Nephron (organoid): ENCODE data around the gene TMEM94.
A peak's percentile ranks its signal among the peaks of the same experiment; 100 is the strongest.
"Not testable (repeated sequence)": the region's sequence is repeated elsewhere in the genome, so short reads cannot be mapped to it uniquely, and the experiment has no call there.

ENCODE experiments used
- H3K27ac Mint-ChIP-seq, 3 experiments: 2 replicates each; pipeline ENCODE4 v1.8.0; 2020; ENCODE audit warnings: mixed read lengths in 3 of 3, mild to moderate bottlenecking in 2 of 3, moderate library complexity in 1 of 3
- H3K27me3 Mint-ChIP-seq: 2 replicates; pipeline ENCODE4 v1.8.0; 2021; ENCODE audit warnings: low read depth, mild to moderate bottlenecking, moderate library complexity, mixed read lengths
- H3K36me3 Mint-ChIP-seq: 2 replicates; pipeline ENCODE4 v1.8.0; 2020; ENCODE audit warnings: low read depth, mixed read lengths
- H3K4me1 Mint-ChIP-seq: 2 replicates; pipeline ENCODE4 v1.8.0; 2020; ENCODE audit warnings: mixed read lengths
- H3K4me3 Mint-ChIP-seq, 3 experiments: 2 replicates each; pipeline ENCODE4 v1.8.0; 2020; ENCODE audit warnings: mild to moderate bottlenecking in 3 of 3, mixed read lengths in 3 of 3, moderate library complexity in 2 of 3
- H3K9me3 Mint-ChIP-seq: 2 replicates; pipeline ENCODE4 v1.8.0; 2020; ENCODE audit warnings: mixed read lengths
- CTCF ChIP-seq, 3 experiments: fragments of 200-600 bp; sonication (generic); IDR thresholded peaks; one replicate each; pipeline ENCODE4 v1.5.0; 2021; ENCODE audit warnings: antibody characterized with exemption in 3 of 3; ENCODE audit not compliant: unreplicated experiment in 3 of 3

Gene TMEM94

GRCh38 chr17:75442168-75443103 lies 14.0 kb upstream of the TMEM94 start:
- peak overlapping the region in 1 of 3 experiments; percentile 24 for H3K27ac Mint-ChIP-seq
- no peak overlapping the region for H3K4me3 Mint-ChIP-seq
- H3K4me1 Mint-ChIP-seq, result peaks cover 17% of the 10 kb centered on the region
- no peaks in the 10 kb centered on the region for H3K36me3 Mint-ChIP-seq
- no peaks in the 10 kb centered on the region for H3K27me3 Mint-ChIP-seq
- TF ChIP-seq CTCF (IDR thresholded peaks at IDR 0.05; ENCODE audit: unreplicated experiment in 3 of 3), result no peak
- no peaks in the 10 kb centered on the region for H3K9me3 Mint-ChIP-seq

- no peak overlapping the region for H3K4me3 Mint-ChIP-seq
- H3K36me3 Mint-ChIP-seq, result no peaks in the 10 kb centered on the region
- H3K27ac Mint-ChIP-seq, result no peak overlapping the region
- H3K4me1 Mint-ChIP-seq, result peaks cover 17% of the 10 kb centered on the region
- no peaks in the 10 kb centered on the region for H3K27me3 Mint-ChIP-seq
- TF ChIP-seq CTCF (IDR thresholded peaks at IDR 0.05; ENCODE audit: unreplicated experiment in 3 of 3), result no peak
- no peaks in the 10 kb centered on the region for H3K9me3 Mint-ChIP-seq
Measured at GRCh38 chr17:75445296-75445695, 11.1 kb upstream of the TMEM94 start.

GRCh38 chr17:75445896-75446295 lies 10.5 kb upstream of the TMEM94 start:
- not testable (repeated sequence) for H3K27me3 Mint-ChIP-seq, H3K27ac Mint-ChIP-seq, H3K4me3 Mint-ChIP-seq, H3K36me3 Mint-ChIP-seq, H3K9me3 Mint-ChIP-seq
- peaks cover 13% of the 10 kb centered on the region for H3K4me1 Mint-ChIP-seq

GRCh38 chr17:75447951-75448856 lies 8.2 kb upstream of the TMEM94 start:
- TF ChIP-seq CTCF (IDR thresholded peaks at IDR 0.05; ENCODE audit: unreplicated experiment in 3 of 3), result no peak
- H3K9me3 Mint-ChIP-seq, result no peaks in the 10 kb centered on the region
- peaks cover 8% of the 10 kb centered on the region for H3K4me1 Mint-ChIP-seq
- H3K36me3 Mint-ChIP-seq, result no peaks in the 10 kb centered on the region
- no peaks in the 10 kb centered on the region for H3K27me3 Mint-ChIP-seq
- no peak overlapping the region for H3K4me3 Mint-ChIP-seq
- H3K27ac Mint-ChIP-seq, result peak overlapping the region in 1 of 3 experiments; percentile 32

- no peak overlapping the region for H3K4me3 Mint-ChIP-seq
- no peak overlapping the region for H3K27ac Mint-ChIP-seq
- no peaks in the 10 kb centered on the region for H3K36me3 Mint-ChIP-seq
- TF ChIP-seq CTCF (IDR thresholded peaks at IDR 0.05; ENCODE audit: unreplicated experiment in 3 of 3), result no peak
- H3K9me3 Mint-ChIP-seq, result no peaks in the 10 kb centered on the region
- H3K4me1 Mint-ChIP-seq, result peaks cover 10% of the 10 kb centered on the region
- no peaks in the 10 kb centered on the region for H3K27me3 Mint-ChIP-seq
Measured at GRCh38 chr17:75450270-75450669, 6.2 kb upstream of the TMEM94 start.

- Mint-ChIP-seq H3K4me1 (peaks cover 37% of the 10 kb centered on the region), H3K27ac (peak overlapping the region; percentile 29 to 79 (median 50)), H3K9me3 (no peaks in the 10 kb centered on the region), H3K36me3 (no peaks in the 10 kb centered on the region), H3K27me3 (no peaks in the 10 kb centered on the region), H3K4me3 (peak overlapping the region; percentile 20 to 60 (median 46))
- TF ChIP-seq CTCF (IDR thresholded peaks at IDR 0.05; ENCODE audit: unreplicated experiment in 3 of 3), result no peak
Measured at GRCh38 chr17:75454193-75454592, 2.2 kb upstream of the TMEM94 start.

GRCh38 chr17:75454672-75455071 lies 1.8 kb upstream of the TMEM94 start:
- H3K9me3 Mint-ChIP-seq, H3K27me3 Mint-ChIP-seq, H3K36me3 Mint-ChIP-seq: not testable (repeated sequence)
- Mint-ChIP-seq H3K27ac (peak overlapping the region; percentile 29 to 99 (median 50)), H3K4me3 (peak overlapping the region; percentile 46 to 60 (median 59)), H3K4me1 (peaks cover 42% of the 10 kb centered on the region)
